HEK293 (cell line): ENCODE measurements around the gene GPX8.

Experiments used
- HOXA7 ChIP-seq: sonication (generic); formaldehyde crosslinking; IDR thresholded peaks from 2 replicates; pipeline ENCODE4 v1.8.1; 2022; ENCODE audit warnings: missing genetic modification reagents, borderline replicate concordance
- MZF1 ChIP-seq: fragments of 450-650 bp; formaldehyde crosslinking; IDR thresholded peaks from 2 replicates; pipeline ENCODE4 v1.5.1; 2017; ENCODE audit warnings: missing biosample characterization, missing genetic modification characterization, borderline replicate concordance
- SP2 ChIP-seq: fragments of 450-650 bp; formaldehyde crosslinking; IDR thresholded peaks from 2 replicates; pipeline ENCODE4 v1.5.1; 2016; ENCODE audit warnings: missing biosample characterization, missing genetic modification characterization
- ZNF114 ChIP-seq: fragments of 450-650 bp; formaldehyde crosslinking; IDR thresholded peaks from 2 replicates; pipeline ENCODE4 v1.5.0; 2017; ENCODE audit warnings: missing biosample characterization, missing genetic modification characterization
- ZNF274 ChIP-seq, 2 experiments: fragments of 200-500 bp in 1 of 2; fragments of 450-650 bp in 1 of 2; sonication (Bioruptor generic) in 1 of 2; formaldehyde crosslinking in 1 of 2; IDR thresholded peaks; 2 replicates each; pipeline versions ENCODE4 v1.5.1 to v1.6.1; 2014 to 2016; ENCODE audit warnings: borderline replicate concordance in 1 of 2, inconsistent platforms in 1 of 2, low read length in 1 of 2, missing biosample characterization in 1 of 2, missing genetic modification characterization in 1 of 2
- ZNF311 ChIP-seq: fragments of 450-650 bp; formaldehyde crosslinking; IDR thresholded peaks from 2 replicates; pipeline ENCODE4 v1.5.1; 2017; ENCODE audit warnings: missing biosample characterization, missing genetic modification characterization, borderline replicate concordance
- ZNF350 ChIP-seq: fragments of 450-650 bp; formaldehyde crosslinking; IDR thresholded peaks from 2 replicates; pipeline ENCODE4 v1.5.0; 2017; ENCODE audit warnings: missing biosample characterization, mild to moderate bottlenecking, missing genetic modification characterization
- ZNF433 ChIP-seq: fragments of 450-650 bp; formaldehyde crosslinking; IDR thresholded peaks from 2 replicates; pipeline ENCODE4 v1.5.1; 2016; ENCODE audit warnings: missing biosample characterization, missing genetic modification characterization, low read depth
- TF ChIP-seq, protein P1 (sequence below): fragments of 450-650 bp; formaldehyde crosslinking; IDR thresholded peaks from 2 replicates; pipeline ENCODE4 v1.5.1; 2016; ENCODE audit warnings: missing biosample characterization, missing genetic modification characterization
- TF ChIP-seq, protein P2 (sequence below): fragments of 450-650 bp; formaldehyde crosslinking; IDR thresholded peaks from 2 replicates; pipeline ENCODE4 v1.5.1; 2016; ENCODE audit warnings: missing biosample characterization, missing genetic modification characterization
- TF ChIP-seq, protein P3 (sequence below): fragments of 450-650 bp; IDR thresholded peaks from 2 replicates; pipeline ENCODE4 v1.5.1; 2018; ENCODE audit warnings: missing biosample characterization, missing genetic modification characterization

DNA sequence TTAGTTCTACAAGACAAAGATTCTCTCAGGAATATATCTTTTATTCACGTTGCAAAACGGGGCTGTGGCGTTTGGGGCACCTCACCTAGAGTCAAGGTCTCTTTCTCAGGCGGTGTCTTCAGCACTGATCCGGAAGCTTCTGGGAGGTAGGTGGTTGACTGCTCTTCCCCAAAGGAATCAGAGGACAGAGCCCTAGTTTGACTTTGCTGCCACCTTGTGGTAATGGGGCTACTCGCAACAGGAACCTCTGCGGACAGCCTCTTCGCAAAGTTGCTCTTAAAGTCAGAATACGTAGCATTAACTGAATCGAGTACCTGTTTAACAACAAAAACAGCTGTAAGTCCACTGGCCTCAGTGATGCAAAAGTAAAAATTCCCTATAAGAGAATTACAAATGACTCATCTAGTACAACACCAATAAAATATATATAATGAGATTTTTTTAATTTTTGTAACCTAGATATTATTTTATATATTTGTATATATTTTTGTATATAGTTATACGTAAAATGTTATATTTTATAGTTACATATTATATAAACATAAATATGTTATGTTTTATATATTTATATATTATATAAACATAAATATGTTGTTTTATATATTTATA lies 13.3 kb upstream of the GPX8 start:
- TF ChIP-seq MZF1 (tag by site-specific recombination): no peak
- TF ChIP-seq, protein P1, sequence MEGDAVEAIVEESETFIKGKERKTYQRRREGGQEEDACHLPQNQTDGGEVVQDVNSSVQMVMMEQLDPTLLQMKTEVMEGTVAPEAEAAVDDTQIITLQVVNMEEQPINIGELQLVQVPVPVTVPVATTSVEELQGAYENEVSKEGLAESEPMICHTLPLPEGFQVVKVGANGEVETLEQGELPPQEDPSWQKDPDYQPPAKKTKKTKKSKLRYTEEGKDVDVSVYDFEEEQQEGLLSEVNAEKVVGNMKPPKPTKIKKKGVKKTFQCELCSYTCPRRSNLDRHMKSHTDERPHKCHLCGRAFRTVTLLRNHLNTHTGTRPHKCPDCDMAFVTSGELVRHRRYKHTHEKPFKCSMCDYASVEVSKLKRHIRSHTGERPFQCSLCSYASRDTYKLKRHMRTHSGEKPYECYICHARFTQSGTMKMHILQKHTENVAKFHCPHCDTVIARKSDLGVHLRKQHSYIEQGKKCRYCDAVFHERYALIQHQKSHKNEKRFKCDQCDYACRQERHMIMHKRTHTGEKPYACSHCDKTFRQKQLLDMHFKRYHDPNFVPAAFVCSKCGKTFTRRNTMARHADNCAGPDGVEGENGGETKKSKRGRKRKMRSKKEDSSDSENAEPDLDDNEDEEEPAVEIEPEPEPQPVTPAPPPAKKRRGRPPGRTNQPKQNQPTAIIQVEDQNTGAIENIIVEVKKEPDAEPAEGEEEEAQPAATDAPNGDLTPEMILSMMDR (tag by site-specific recombination): peak; percentile 84
- no peak for TF ChIP-seq ZNF274 (IDR thresholded peaks at IDR 0.05; ENCODE audit: low read length)
- TF ChIP-seq ZNF274 (tag by site-specific recombination; IDR thresholded peaks at IDR 0.05; ENCODE audit: borderline replicate concordance): no peak
- no peak for TF ChIP-seq HOXA7
- TF ChIP-seq, protein P2, sequence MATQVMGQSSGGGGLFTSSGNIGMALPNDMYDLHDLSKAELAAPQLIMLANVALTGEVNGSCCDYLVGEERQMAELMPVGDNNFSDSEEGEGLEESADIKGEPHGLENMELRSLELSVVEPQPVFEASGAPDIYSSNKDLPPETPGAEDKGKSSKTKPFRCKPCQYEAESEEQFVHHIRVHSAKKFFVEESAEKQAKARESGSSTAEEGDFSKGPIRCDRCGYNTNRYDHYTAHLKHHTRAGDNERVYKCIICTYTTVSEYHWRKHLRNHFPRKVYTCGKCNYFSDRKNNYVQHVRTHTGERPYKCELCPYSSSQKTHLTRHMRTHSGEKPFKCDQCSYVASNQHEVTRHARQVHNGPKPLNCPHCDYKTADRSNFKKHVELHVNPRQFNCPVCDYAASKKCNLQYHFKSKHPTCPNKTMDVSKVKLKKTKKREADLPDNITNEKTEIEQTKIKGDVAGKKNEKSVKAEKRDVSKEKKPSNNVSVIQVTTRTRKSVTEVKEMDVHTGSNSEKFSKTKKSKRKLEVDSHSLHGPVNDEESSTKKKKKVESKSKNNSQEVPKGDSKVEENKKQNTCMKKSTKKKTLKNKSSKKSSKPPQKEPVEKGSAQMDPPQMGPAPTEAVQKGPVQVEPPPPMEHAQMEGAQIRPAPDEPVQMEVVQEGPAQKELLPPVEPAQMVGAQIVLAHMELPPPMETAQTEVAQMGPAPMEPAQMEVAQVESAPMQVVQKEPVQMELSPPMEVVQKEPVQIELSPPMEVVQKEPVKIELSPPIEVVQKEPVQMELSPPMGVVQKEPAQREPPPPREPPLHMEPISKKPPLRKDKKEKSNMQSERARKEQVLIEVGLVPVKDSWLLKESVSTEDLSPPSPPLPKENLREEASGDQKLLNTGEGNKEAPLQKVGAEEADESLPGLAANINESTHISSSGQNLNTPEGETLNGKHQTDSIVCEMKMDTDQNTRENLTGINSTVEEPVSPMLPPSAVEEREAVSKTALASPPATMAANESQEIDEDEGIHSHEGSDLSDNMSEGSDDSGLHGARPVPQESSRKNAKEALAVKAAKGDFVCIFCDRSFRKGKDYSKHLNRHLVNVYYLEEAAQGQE (tag by site-specific recombination): no peak
- TF ChIP-seq ZNF311 (tag by site-specific recombination): no peak
- no peak for TF ChIP-seq SP2 (tag by site-specific recombination)
- no peak for TF ChIP-seq ZNF114 (tag by site-specific recombination)
- TF ChIP-seq, protein P3, sequence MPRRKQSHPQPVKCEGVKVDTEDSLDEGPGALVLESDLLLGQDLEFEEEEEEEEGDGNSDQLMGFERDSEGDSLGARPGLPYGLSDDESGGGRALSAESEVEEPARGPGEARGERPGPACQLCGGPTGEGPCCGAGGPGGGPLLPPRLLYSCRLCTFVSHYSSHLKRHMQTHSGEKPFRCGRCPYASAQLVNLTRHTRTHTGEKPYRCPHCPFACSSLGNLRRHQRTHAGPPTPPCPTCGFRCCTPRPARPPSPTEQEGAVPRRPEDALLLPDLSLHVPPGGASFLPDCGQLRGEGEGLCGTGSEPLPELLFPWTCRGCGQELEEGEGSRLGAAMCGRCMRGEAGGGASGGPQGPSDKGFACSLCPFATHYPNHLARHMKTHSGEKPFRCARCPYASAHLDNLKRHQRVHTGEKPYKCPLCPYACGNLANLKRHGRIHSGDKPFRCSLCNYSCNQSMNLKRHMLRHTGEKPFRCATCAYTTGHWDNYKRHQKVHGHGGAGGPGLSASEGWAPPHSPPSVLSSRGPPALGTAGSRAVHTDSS: 0 out of 2 replicates have a peak, but pooled peaks have one; percentile 11
- no peak for TF ChIP-seq ZNF433 (tag by site-specific recombination)
- no peak for TF ChIP-seq ZNF350 (tag by site-specific recombination)
